CD14-positive monocyte (primary cell): Measurements from ENCODE around the gene AMY2B. TPM values are rescaled to one million over a fixed set of nuclear protein-coding genes. Genes with fewer than 3 reads are reported as not detected.

Source experiments
- DNase-seq, 3 donors: peaks; one replicate each; pipeline ENCODE4 v3.0.0-alpha.2; 2011 to 2022
- H2AFZ ChIP-seq: 2 replicates; pipeline ENCODE4 v1.6.0; 2012; ENCODE audit warnings: mild to moderate bottlenecking, low read depth, low read length, inconsistent platforms; ENCODE audit not compliant: insufficient read depth, poor library complexity, severe bottlenecking
- H3K27ac ChIP-seq, 2 donors: 1 replicate in 1 of 2; 2 replicates in 1 of 2; pipeline ENCODE4 v1.5.1; 2012 to 2013; ENCODE audit warnings: low read length in 2 of 2, control low read depth in 1 of 2, inconsistent platforms in 1 of 2, low read depth in 1 of 2, mild to moderate bottlenecking in 1 of 2
- H3K27me3 ChIP-seq, 2 donors: one replicate each; pipeline versions ENCODE4 v1.6.0 to v1.6.1; 2011 to 2013; ENCODE audit warnings: low read length in 2 of 2; ENCODE audit not compliant: control insufficient read depth in 2 of 2, insufficient read depth in 2 of 2
- H3K36me3 ChIP-seq, 2 donors: replicated peaks in 1 of 2; 1 replicate in 1 of 2; 2 replicates in 1 of 2; pipeline versions ENCODE4 v1.5.1 to v1.6.1; 2012 to 2013; ENCODE audit warnings: low read length in 2 of 2, control low read depth in 1 of 2, inconsistent platforms in 1 of 2, mild to moderate bottlenecking in 1 of 2; ENCODE audit not compliant: insufficient read depth in 2 of 2, control insufficient read depth in 1 of 2
- H3K4me1 ChIP-seq, 2 donors: 1 replicate in 1 of 2; 2 replicates in 1 of 2; pipeline versions ENCODE4 v1.5.1 to v1.6.1; 2012 to 2013; ENCODE audit warnings: low read length in 2 of 2, control low read depth in 1 of 2, inconsistent platforms in 1 of 2, mild to moderate bottlenecking in 1 of 2, moderate library complexity in 1 of 2; ENCODE audit not compliant: insufficient read depth in 2 of 2, control insufficient read depth in 1 of 2
- H3K4me2 ChIP-seq: replicated peaks from 2 replicates; pipeline ENCODE3; 2012; ENCODE audit warnings: low read length, moderate library complexity, mild to moderate bottlenecking; ENCODE audit not compliant: poor library complexity, severe bottlenecking; ENCODE audit errors: extremely low read depth
- H3K4me3 ChIP-seq, 3 experiments: fragments of 200-600 bp in 1 of 3; sonication (generic) in 1 of 3; replicated peaks in 1 of 3; 1 replicate in 2 of 3; 2 replicates in 1 of 3; pipeline ENCODE4 v1.5.1; 2011 to 2013; ENCODE audit warnings: low read length in 3 of 3, mild to moderate bottlenecking in 3 of 3, control low read depth in 2 of 3, low read depth in 2 of 3, inconsistent platforms in 1 of 3, moderate library complexity in 1 of 3
- H3K79me2 ChIP-seq: 2 replicates; pipeline ENCODE4 v1.6.0; 2012; ENCODE audit warnings: mild to moderate bottlenecking, control low read depth, inconsistent platforms, low read length, moderate library complexity; ENCODE audit not compliant: insufficient read depth
- H3K9ac ChIP-seq: 2 replicates; pipeline ENCODE4 v1.6.0; 2017; ENCODE audit warnings: low read length, mild to moderate bottlenecking; ENCODE audit not compliant: insufficient read depth, poor library complexity, severe bottlenecking
- H3K9me3 ChIP-seq, 2 donors: replicated peaks in 1 of 2; 1 replicate in 1 of 2; 2 replicates in 1 of 2; pipeline versions ENCODE4 v1.5.1 to v1.6.1; 2012 to 2013; ENCODE audit warnings: low read length in 2 of 2, control low read depth in 1 of 2; ENCODE audit not compliant: control insufficient read depth in 1 of 2, insufficient read depth in 1 of 2
- H4K20me1 ChIP-seq: 2 replicates; pipeline ENCODE4 v1.6.0; 2012; ENCODE audit warnings: mild to moderate bottlenecking, low read length, control low read depth, moderate library complexity; ENCODE audit not compliant: insufficient read depth
- H3K27ac Mint-ChIP-seq, 7 donors: one replicate each; pipeline ENCODE4 v1.8.0; 2020; ENCODE audit warnings: mild to moderate bottlenecking in 7 of 7, mixed read lengths in 7 of 7, moderate library complexity in 6 of 7, inconsistent platforms in 2 of 7
- H3K27me3 Mint-ChIP-seq, 3 donors: one replicate each; pipeline ENCODE4 v1.8.0; 2021 to 2022; ENCODE audit warnings: low read depth in 3 of 3, mild to moderate bottlenecking in 3 of 3, mixed read lengths in 3 of 3, moderate library complexity in 3 of 3, inconsistent platforms in 1 of 3
- H3K36me3 Mint-ChIP-seq, 2 donors: one replicate each; pipeline ENCODE4 v1.8.0; 2020; ENCODE audit warnings: mixed read lengths in 2 of 2, inconsistent platforms in 1 of 2, mild to moderate bottlenecking in 1 of 2
- H3K4me1 Mint-ChIP-seq: one replicate; pipeline ENCODE4 v1.8.0; 2020; ENCODE audit warnings: mild to moderate bottlenecking, mixed read lengths
- H3K4me3 Mint-ChIP-seq, 2 donors: one replicate each; pipeline ENCODE4 v1.8.0; 2020; ENCODE audit warnings: mild to moderate bottlenecking in 2 of 2, mixed read lengths in 2 of 2, moderate library complexity in 1 of 2
- H3K9me3 Mint-ChIP-seq, 7 donors: one replicate each; pipeline ENCODE4 v1.8.0; 2020 to 2022; ENCODE audit warnings: mixed read lengths in 7 of 7, mild to moderate bottlenecking in 6 of 7, moderate library complexity in 6 of 7, inconsistent platforms in 2 of 7
- WGBS: methylation state at CpG from one replicate; pipeline ENCODE4 v1.1.5; 2013; ENCODE audit warnings: missing lambda C conversion rate; ENCODE audit not compliant: insufficient coverage; 5-methylcytosine and 5-hydroxymethylcytosine counted together
- intact Hi-C, 2 donors: fragments of 100-400 bp; cut with micrococcal nuclease; formaldehyde crosslinking; loops; one replicate each; pipeline versions ENCODE4 v1.15.0 to v1.15.1; 2023
- polyA plus RNA-seq, 3 donors: library from polyadenylated mRNA; depleted of rRNA in 1 of 3; unstranded in 2 of 3; stranded (reverse) in 1 of 3; fragments of 300-500 nt in 2 of 3; fragments of >200 nt in 1 of 3; fragmentation: Illumina TruSeq in 2 of 3; gene quantifications; 1 replicate in 2 of 3; 2 replicates in 1 of 3; pipeline ENCODE4 v1.2.3, GENCODE V29; 2012 to 2021
- TF ChIP-seq, protein P1 (sequence below): fragments of 200-600 bp; IDR thresholded peaks from one replicate; pipeline ENCODE4 v1.8.0; 2022; ENCODE audit warnings: antibody characterized with exemption, mild to moderate bottlenecking

AMY2B gene
- polyA plus RNA-seq, 3 donors: 1.9 to 31.1 (median 2.0) TPM

GRCh38 chr1:103525114-103525606, 46.2 kb upstream of the AMY2B start:
- H3K4me1 Mint-ChIP-seq: peaks cover 33% of the 10 kb centered on the region
- intact Hi-C loops: no loop called here
- H3K4me2 ChIP-seq: peak overlapping the region; percentile 66

GRCh38 chr1:103525607-103526507, 45.5 kb upstream of the AMY2B start, which contains the start of gene RNPC3:
RNPC3 (plus strand) TSS chr1:103525699; CDS start chr1:103526071, 372 bp downstream.
- H3K36me3 Mint-ChIP-seq: peaks cover 15 to 25% of the 10 kb centered on the region in 2 donors
- intact Hi-C loops: no loop called here
- Histone ChIP-seq H3K27me3 (no peaks in the 10 kb centered on the region), H4K20me1 (peaks cover 31% of the 10 kb centered on the region), H3K27ac (peak within 1 kb of the TSS; percentile 99 to 100), H3K4me3 (peak within 1 kb of the TSS; percentile 94 to 100 (median 99)), H3K79me2 (peaks cover 50% of the 10 kb centered on the region), H3K9me3 (no peaks in the 10 kb centered on the region), H3K36me3 (peaks cover 9 to 19% of the 10 kb centered on the region in 2 donors), H3K9ac (peak within 1 kb of the TSS; percentile 97), H2AFZ (peak within 1 kb of the TSS; percentile 91), H3K4me1 (peaks cover 12 to 34% of the 10 kb centered on the region in 2 donors), H3K4me2 (peak within 1 kb of the TSS; percentile 74)
- under 1% methylated on average over 41 of the region's 62 CpGs for WGBS
- DNase-seq: peak; percentile 84 to 87 (median 85)
- peak within 1 kb of the TSS; percentile 98 to 100 for H3K4me3 Mint-ChIP-seq
- no peaks in the 10 kb centered on the region for H3K9me3 Mint-ChIP-seq
- H3K4me1 Mint-ChIP-seq: peaks cover 40% of the 10 kb centered on the region
- TF ChIP-seq, protein P1, sequence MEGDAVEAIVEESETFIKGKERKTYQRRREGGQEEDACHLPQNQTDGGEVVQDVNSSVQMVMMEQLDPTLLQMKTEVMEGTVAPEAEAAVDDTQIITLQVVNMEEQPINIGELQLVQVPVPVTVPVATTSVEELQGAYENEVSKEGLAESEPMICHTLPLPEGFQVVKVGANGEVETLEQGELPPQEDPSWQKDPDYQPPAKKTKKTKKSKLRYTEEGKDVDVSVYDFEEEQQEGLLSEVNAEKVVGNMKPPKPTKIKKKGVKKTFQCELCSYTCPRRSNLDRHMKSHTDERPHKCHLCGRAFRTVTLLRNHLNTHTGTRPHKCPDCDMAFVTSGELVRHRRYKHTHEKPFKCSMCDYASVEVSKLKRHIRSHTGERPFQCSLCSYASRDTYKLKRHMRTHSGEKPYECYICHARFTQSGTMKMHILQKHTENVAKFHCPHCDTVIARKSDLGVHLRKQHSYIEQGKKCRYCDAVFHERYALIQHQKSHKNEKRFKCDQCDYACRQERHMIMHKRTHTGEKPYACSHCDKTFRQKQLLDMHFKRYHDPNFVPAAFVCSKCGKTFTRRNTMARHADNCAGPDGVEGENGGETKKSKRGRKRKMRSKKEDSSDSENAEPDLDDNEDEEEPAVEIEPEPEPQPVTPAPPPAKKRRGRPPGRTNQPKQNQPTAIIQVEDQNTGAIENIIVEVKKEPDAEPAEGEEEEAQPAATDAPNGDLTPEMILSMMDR: no peak
- H3K27me3 Mint-ChIP-seq: peaks cover 0 to 3% (median 0%) of the 10 kb centered on the region in 3 donors
- H3K27ac Mint-ChIP-seq: peak within 1 kb of the TSS; percentile 99 to 100 (median 100)

More at GRCh38 chr1:103525114-103525606, 46.2 kb upstream of the AMY2B start:
- H3K9me3 Mint-ChIP-seq: no peaks in the 10 kb centered on the region
- Histone ChIP-seq H3K9me3 (no peaks in the 10 kb centered on the region), H3K27me3 (no peaks in the 10 kb centered on the region), H2AFZ (peak overlapping the region; percentile 43), H3K9ac (no peak overlapping the region), H4K20me1 (peaks cover 25% of the 10 kb centered on the region), H3K4me3 (peak overlapping the region in 2 of 3 experiments; percentile 50 to 61), H3K79me2 (peaks cover 43% of the 10 kb centered on the region), H3K36me3 (peaks cover 9 to 12% of the 10 kb centered on the region in 2 donors), H3K27ac (no peak overlapping the region), H3K4me1 (peaks cover 12 to 34% of the 10 kb centered on the region in 2 donors)
- TF ChIP-seq, protein P1: no peak
- peaks cover 0 to 3% (median 0%) of the 10 kb centered on the region in 3 donors for H3K27me3 Mint-ChIP-seq
- DNase-seq: peak; percentile 25 to 49 (median 30)
- H3K4me3 Mint-ChIP-seq: peak overlapping the region; percentile 59 to 89
- peaks cover 15 to 18% of the 10 kb centered on the region in 2 donors for H3K36me3 Mint-ChIP-seq
- no CpG with 5 or more reads among the region's 34 CpGs for WGBS
- H3K27ac Mint-ChIP-seq: peak overlapping the region in 5 of 7 donors; percentile 17 to 99 (median 44)
